ENCODE data around the gene PABPN1L. TPM values are rescaled to one million over a fixed set of nuclear protein-coding genes. Genes with fewer than 3 reads are reported as not detected.

Gene PABPN1L
- total and polyA plus RNA-seq, 2 donors (not counting 3 experiments of a cell fraction or from before 2014, with no cell fraction given), result not detected

DNA sequence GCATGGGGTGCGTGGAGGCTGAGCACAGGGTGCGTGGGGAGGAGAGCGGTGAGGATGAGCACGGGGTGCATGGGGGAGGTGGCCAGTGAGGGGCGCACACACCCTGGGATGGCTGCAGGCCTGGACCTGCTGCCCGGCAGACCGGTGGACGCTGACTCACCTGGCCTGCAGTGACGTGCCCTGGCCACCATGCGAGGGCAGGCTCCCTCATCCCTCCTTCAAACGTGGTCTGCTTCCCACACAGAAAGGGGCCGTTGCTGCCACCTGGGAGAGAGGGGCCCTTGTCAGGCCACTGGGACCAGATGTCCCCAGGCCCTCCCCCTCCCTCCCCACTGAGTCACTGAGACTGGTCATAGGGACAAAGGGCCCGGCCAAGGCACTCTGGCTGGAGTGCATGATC is 34.6 kb downstream of the PABPN1L start:
- no peaks in the 10 kb centered on the region for H3K9me3 ChIP-seq (replicated peaks; ENCODE audit: control insufficient read depth, insufficient read depth, low read length)
- H3K4me2 ChIP-seq (ENCODE audit: insufficient read depth, low read length), result no peak overlapping the region
- H3K27me3 ChIP-seq (ENCODE audit: control insufficient read depth in 2 of 2, insufficient read depth in 2 of 2, low read length in 2 of 2), result no peaks in the 10 kb centered on the region
- no peak for DNase-seq (ENCODE audit: low read depth, low spot score)
- intact Hi-C loops (cut with micrococcal nuclease), result no loop called here
- H3K27ac ChIP-seq (ENCODE audit: insufficient read depth, low read depth, low read length), result no peak overlapping the region
- no peak overlapping the region for H3K9ac ChIP-seq (replicated peaks; ENCODE audit: extremely low read depth, insufficient read depth, low read length)
- peaks cover 0 to 3% of the 10 kb centered on the region in 2 experiments for H3K36me3 ChIP-seq (ENCODE audit: control insufficient read depth in 2 of 2, extremely low read depth in 1 of 2, insufficient read depth in 2 of 2, low read length in 2 of 2)
- no peak overlapping the region for H2AFZ ChIP-seq (ENCODE audit: low read depth, low read length)
- no peak for TF ChIP-seq POLR2AphosphoS5 (IDR thresholded peaks at IDR 0.05; ENCODE audit: insufficient read depth, low read depth, low read length)
- TF ChIP-seq, protein P1, sequence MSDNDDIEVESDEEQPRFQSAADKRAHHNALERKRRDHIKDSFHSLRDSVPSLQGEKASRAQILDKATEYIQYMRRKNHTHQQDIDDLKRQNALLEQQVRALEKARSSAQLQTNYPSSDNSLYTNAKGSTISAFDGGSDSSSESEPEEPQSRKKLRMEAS (IDR thresholded peaks at IDR 0.05; ENCODE audit: insufficient read depth, insufficient read length), result no peak
- TF ChIP-seq MYC (IDR thresholded peaks at IDR 0.05; ENCODE audit: low read depth, low read length), result no peak
- TF ChIP-seq GATA2 (IDR thresholded peaks at IDR 0.05; ENCODE audit: insufficient read depth, insufficient read length, low read depth, low read length), result no peak
- TF ChIP-seq FOS (IDR thresholded peaks at IDR 0.05; ENCODE audit: borderline replicate concordance, insufficient read depth, low read length), result no peak
- H3K4me3 ChIP-seq (replicated peaks in 1 of 3; ENCODE audit: insufficient read depth in 1 of 3, low read depth in 1 of 3, low read length in 3 of 3), result no peak overlapping the region
- H4K20me1 ChIP-seq (replicated peaks; ENCODE audit: control insufficient read depth, extremely low read depth, insufficient read depth, low read length), result no peaks in the 10 kb centered on the region
- H3K79me2 ChIP-seq (ENCODE audit: control insufficient read depth, insufficient read depth, low read length), result no peaks in the 10 kb centered on the region
- CTCF ChIA-PET, result no interaction called here
- no TSS peak for BruUV-seq (replicated peaks)
- no peaks in the 10 kb centered on the region for H3K9me1 ChIP-seq (replicated peaks; ENCODE audit: control insufficient read depth, extremely low read depth, insufficient read depth, low read length)
- H3K4me1 ChIP-seq (ENCODE audit: control insufficient read depth, extremely low read depth, insufficient read depth, low read length), result no peaks in the 10 kb centered on the region
- no peak for FAIRE-seq
- dilution Hi-C loops (cut with MboI; ENCODE audit: extremely low pct_ligation_motif_present, low sequenced_read_pairs), result no loop called here
- POLR2A ChIA-PET, result no interaction called here

DNA sequence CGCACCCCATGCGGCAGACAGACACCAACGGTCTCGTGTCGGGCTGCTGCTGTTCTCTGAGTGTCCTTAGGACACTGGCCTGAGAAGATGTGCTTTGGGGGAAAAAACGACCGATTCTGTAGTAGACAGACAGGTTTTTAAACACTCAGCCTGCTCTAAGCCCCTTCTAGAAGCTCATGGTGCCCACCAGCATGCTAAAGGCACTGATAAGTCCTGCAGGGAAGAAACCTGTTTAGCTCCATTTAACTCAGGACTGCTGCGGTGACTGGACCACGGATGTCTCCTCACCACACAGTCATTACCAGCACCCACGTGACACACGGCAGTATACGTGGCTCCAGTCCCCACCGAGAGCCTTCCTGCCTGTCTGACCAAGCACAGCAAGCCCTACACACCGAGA is 35.7 kb downstream of the PABPN1L start:
- POLR2A ChIA-PET, result no interaction called here
- no TSS peak for BruUV-seq (replicated peaks)
- FAIRE-seq, result no peak

More for the DNA sequence above, 35.7 kb downstream of the PABPN1L start:
- Histone ChIP-seq H3K4me3 (replicated peaks in 1 of 3; ENCODE audit: insufficient read depth in 1 of 3, low read depth in 1 of 3, low read length in 3 of 3) (no peak overlapping the region), H3K27me3 (ENCODE audit: control insufficient read depth in 2 of 2, insufficient read depth in 2 of 2, low read length in 2 of 2) (no peaks in the 10 kb centered on the region), H3K4me1 (ENCODE audit: control insufficient read depth, extremely low read depth, insufficient read depth, low read length) (no peaks in the 10 kb centered on the region), H3K4me2 (ENCODE audit: insufficient read depth, low read length) (no peak overlapping the region), H2AFZ (ENCODE audit: low read depth, low read length) (no peak overlapping the region), H3K27ac (ENCODE audit: insufficient read depth, low read depth, low read length) (no peak overlapping the region), H3K79me2 (ENCODE audit: control insufficient read depth, insufficient read depth, low read length) (no peaks in the 10 kb centered on the region), H3K9me3 (replicated peaks; ENCODE audit: control insufficient read depth, insufficient read depth, low read length) (no peaks in the 10 kb centered on the region), H4K20me1 (replicated peaks; ENCODE audit: control insufficient read depth, extremely low read depth, insufficient read depth, low read length) (no peaks in the 10 kb centered on the region), H3K9ac (replicated peaks; ENCODE audit: extremely low read depth, insufficient read depth, low read length) (no peak overlapping the region), H3K9me1 (replicated peaks; ENCODE audit: control insufficient read depth, extremely low read depth, insufficient read depth, low read length) (no peaks in the 10 kb centered on the region), H3K36me3 (ENCODE audit: control insufficient read depth in 2 of 2, extremely low read depth in 1 of 2, insufficient read depth in 2 of 2, low read length in 2 of 2) (peaks cover 0 to 3% of the 10 kb centered on the region in 2 experiments)
- dilution Hi-C loops (cut with MboI; ENCODE audit: extremely low pct_ligation_motif_present, low sequenced_read_pairs), result no loop called here
- CTCF ChIA-PET, result no interaction called here
- DNase-seq (ENCODE audit: low read depth, low spot score), result no peak
- intact Hi-C loops (cut with micrococcal nuclease), result no loop called here
- TF ChIP-seq, protein P1 (IDR thresholded peaks at IDR 0.05; ENCODE audit: insufficient read depth, insufficient read length), result no peak
- TF ChIP-seq POLR2A (IDR thresholded peaks at IDR 0.05; ENCODE audit: low read depth, low read length) (no peak), GATA2 (IDR thresholded peaks at IDR 0.05; ENCODE audit: insufficient read depth, insufficient read length, low read depth, low read length) (no peak), JUN (IDR thresholded peaks at IDR 0.05; ENCODE audit: borderline replicate concordance, insufficient read depth, insufficient read length, low read depth) (no peak), FOS (IDR thresholded peaks at IDR 0.05; ENCODE audit: borderline replicate concordance, insufficient read depth, low read length) (no peak), POLR2AphosphoS5 (IDR thresholded peaks at IDR 0.05; ENCODE audit: insufficient read depth, low read depth, low read length) (no peak), MYC (IDR thresholded peaks at IDR 0.05; ENCODE audit: low read depth, low read length) (no peak), EZH2 (IDR thresholded peaks at IDR 0.05; ENCODE audit: borderline replicate concordance, low read depth, low read length, severe bottlenecking) (no peak)
- TF ChIP-seq, protein P2, sequence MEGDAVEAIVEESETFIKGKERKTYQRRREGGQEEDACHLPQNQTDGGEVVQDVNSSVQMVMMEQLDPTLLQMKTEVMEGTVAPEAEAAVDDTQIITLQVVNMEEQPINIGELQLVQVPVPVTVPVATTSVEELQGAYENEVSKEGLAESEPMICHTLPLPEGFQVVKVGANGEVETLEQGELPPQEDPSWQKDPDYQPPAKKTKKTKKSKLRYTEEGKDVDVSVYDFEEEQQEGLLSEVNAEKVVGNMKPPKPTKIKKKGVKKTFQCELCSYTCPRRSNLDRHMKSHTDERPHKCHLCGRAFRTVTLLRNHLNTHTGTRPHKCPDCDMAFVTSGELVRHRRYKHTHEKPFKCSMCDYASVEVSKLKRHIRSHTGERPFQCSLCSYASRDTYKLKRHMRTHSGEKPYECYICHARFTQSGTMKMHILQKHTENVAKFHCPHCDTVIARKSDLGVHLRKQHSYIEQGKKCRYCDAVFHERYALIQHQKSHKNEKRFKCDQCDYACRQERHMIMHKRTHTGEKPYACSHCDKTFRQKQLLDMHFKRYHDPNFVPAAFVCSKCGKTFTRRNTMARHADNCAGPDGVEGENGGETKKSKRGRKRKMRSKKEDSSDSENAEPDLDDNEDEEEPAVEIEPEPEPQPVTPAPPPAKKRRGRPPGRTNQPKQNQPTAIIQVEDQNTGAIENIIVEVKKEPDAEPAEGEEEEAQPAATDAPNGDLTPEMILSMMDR (IDR thresholded peaks at IDR 0.05; ENCODE audit: extremely low read depth in 1 of 2, insufficient read depth in 1 of 2, low read depth in 1 of 2, low read length in 2 of 2), result no peak

Data from endothelial cell of umbilical vein (primary cell).